Retinal pigment epithelial cell (primary cell): Measurements from ENCODE around the gene LRRC52.

Experiments
- DNase-seq: peaks from one replicate; pipeline ENCODE4 v3.0.0-alpha.2; 2010; ENCODE audit warnings: low read depth
- H3K4me3 ChIP-seq: 2 replicates; pipeline ENCODE4 v1.5.1; 2011; ENCODE audit warnings: mild to moderate bottlenecking, low read length, control low read depth, moderate library complexity
- TF ChIP-seq, protein P1 (sequence below): conservative IDR thresholded peaks from 2 replicates; pipeline ENCODE4 v1.5.1; 2011; ENCODE audit warnings: low read depth, low read length, control low read depth, inconsistent platforms

Gene LRRC52

DNA sequence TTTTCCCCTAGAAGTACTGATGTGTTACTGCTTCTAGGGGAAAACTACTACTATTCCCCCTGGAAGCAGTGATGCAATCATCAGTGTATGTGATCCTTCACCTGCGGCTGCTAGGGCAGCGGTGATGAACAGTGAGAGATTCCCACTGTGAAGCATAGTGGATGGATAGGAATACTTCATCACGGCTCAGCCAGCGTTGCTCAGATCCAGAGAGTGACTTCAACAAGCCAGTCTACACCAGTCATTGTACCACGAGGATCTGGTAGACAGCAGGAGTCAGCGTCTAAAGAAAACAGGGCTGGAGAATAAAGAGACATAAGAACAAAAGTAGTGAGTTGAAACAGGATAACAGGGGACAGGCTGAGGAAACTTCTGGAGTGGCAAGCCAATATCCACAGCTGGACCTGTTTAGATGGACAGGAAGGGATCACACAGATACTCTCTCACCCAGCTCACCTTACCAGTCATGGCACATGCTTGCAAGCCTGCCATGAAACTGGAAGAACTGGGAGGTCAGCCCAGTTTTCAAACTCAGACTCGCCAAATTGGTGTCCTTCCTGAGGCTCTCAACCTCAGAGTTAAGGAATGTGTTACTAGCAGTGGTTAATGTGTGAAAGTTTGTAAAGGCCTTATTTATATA lies 42.4 kb upstream of the LRRC52 start:
- TF ChIP-seq, protein P1, sequence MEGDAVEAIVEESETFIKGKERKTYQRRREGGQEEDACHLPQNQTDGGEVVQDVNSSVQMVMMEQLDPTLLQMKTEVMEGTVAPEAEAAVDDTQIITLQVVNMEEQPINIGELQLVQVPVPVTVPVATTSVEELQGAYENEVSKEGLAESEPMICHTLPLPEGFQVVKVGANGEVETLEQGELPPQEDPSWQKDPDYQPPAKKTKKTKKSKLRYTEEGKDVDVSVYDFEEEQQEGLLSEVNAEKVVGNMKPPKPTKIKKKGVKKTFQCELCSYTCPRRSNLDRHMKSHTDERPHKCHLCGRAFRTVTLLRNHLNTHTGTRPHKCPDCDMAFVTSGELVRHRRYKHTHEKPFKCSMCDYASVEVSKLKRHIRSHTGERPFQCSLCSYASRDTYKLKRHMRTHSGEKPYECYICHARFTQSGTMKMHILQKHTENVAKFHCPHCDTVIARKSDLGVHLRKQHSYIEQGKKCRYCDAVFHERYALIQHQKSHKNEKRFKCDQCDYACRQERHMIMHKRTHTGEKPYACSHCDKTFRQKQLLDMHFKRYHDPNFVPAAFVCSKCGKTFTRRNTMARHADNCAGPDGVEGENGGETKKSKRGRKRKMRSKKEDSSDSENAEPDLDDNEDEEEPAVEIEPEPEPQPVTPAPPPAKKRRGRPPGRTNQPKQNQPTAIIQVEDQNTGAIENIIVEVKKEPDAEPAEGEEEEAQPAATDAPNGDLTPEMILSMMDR: no peak
- DNase-seq: no peak
- H3K4me3 ChIP-seq: no peak overlapping the region

- H3K4me3 ChIP-seq: no peak overlapping the region
- DNase-seq: no peak
- TF ChIP-seq, protein P1: no peak
Observed at GRCh38 chr1:165501970-165502348, 41.8 kb upstream of the LRRC52 start.

DNA sequence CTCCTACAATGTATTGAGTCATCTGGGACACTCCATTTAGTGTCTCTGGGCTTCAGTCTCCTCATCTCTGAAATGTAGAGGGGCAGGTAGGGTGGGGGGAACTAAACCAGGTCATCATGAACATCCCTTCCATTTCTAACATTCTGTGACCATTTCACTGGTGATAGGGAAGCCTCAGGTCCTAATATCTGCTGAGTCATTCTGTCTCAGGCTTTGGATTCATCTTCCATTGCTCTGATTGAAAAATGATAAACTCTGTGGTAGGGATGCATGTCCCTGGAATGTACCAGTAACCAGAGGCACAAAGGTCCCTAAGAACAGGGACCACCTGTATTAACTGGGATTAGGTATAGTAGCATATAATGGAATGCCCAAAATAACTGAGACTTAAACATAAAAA lies 36.2 kb upstream of the LRRC52 start:
- TF ChIP-seq, protein P1: no peak

GRCh38 chr1:165508291-165508690 lies 35.5 kb upstream of the LRRC52 start:
- TF ChIP-seq, protein P1: no peak
- no peak for DNase-seq
- no peak overlapping the region for H3K4me3 ChIP-seq

More for the DNA sequence above, 36.2 kb upstream of the LRRC52 start:
- H3K4me3 ChIP-seq: no peak overlapping the region
- no peak for DNase-seq

DNA sequence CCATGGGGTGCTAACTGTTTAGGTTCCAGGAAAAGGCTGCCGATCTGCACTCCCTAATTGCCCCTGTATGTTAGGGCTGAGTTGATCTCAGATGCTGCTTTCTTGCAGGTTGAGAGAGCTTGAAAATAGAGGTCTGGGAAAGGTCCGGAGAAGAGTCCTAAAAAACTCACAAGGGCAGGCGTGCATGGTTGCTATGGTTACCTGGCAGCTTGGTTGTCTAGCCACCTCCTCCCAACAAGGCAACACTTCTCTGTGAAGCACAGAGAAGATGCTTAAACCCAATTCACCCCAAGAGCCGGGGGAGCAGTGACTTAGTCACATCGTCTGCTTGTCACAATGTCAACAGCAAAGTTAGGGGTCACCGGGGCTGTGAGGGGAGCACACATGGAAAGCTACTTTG lies 31.0 kb upstream of the LRRC52 start:
- TF ChIP-seq, protein P1: no peak
- no peak overlapping the region for H3K4me3 ChIP-seq
- no peak for DNase-seq

- TF ChIP-seq, protein P1: no peak
- DNase-seq: no peak
- no peak overlapping the region for H3K4me3 ChIP-seq
Observed at GRCh38 chr1:165516469-165516868, 27.3 kb upstream of the LRRC52 start.

DNA sequence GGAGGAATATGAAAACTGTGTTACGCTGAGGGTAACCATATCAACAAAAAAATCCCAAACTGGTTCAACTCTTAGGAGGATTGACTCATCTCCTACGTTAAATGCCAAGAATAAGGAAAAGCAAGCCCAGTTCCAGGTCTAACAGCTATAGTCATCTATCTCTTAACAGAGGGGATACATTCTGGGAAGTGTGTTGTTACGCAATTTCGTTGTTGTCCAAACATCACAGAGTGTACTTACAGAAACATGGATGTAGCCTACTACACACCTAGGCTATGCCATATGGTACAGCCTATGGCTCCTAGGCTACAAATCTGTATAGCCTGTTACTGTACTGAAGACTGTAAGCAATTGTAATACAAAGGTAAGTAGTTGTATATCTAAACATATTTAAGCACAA lies 23.2 kb upstream of the LRRC52 start:
- no peak for DNase-seq
- TF ChIP-seq, protein P1: no peak
- H3K4me3 ChIP-seq: no peak overlapping the region
